Activated naive CD4-positive, alpha-beta T cell treated with anti-CD3 and anti-CD28 coated beads, Interleukin-2, amount 10 ng/mL, durations not matched to agents 7 days and 5 days (primary cell): ENCODE results near the gene FBXO4.

Source experiments
- CTCF ChIA-PET: fragments of 350-600 bp; sonication (Branson Sonifier 250); formaldehyde crosslinking; loops from one replicate; lab custom pipeline; 2021; ENCODE audit warnings: antibody characterized with exemption; lab: Charles Lee
- DNase-seq: peaks from one replicate; pipeline ENCODE4 v3.0.0-alpha.2; 2020
- H3K27ac Mint-ChIP-seq: one replicate; pipeline ENCODE4 v1.8.0; 2021; ENCODE audit warnings: mild to moderate bottlenecking, moderate library complexity, mixed read lengths
- H3K27me3 Mint-ChIP-seq: one replicate; pipeline ENCODE4 v1.8.0; 2021; ENCODE audit warnings: mild to moderate bottlenecking, mixed read lengths
- H3K36me3 Mint-ChIP-seq: one replicate; pipeline ENCODE4 v1.8.0; 2021; ENCODE audit warnings: mixed read lengths
- H3K4me1 Mint-ChIP-seq: one replicate; pipeline ENCODE4 v1.8.0; 2021; ENCODE audit warnings: mixed read lengths
- H3K4me3 Mint-ChIP-seq: one replicate; pipeline ENCODE4 v1.8.0; 2021; ENCODE audit warnings: mild to moderate bottlenecking, moderate library complexity, mixed read lengths
- H3K9me3 Mint-ChIP-seq: one replicate; pipeline ENCODE4 v1.8.0; 2021; ENCODE audit warnings: mixed read lengths

FBXO4 gene

GRCh38 chr5:41903382-41903891 is 21.6 kb upstream of the FBXO4 start:
- DNase-seq = no peak
- Mint-ChIP-seq H3K27ac (peak overlapping the region; percentile 97), H3K4me1 (peaks cover 41% of the 10 kb centered on the region)

DNA sequence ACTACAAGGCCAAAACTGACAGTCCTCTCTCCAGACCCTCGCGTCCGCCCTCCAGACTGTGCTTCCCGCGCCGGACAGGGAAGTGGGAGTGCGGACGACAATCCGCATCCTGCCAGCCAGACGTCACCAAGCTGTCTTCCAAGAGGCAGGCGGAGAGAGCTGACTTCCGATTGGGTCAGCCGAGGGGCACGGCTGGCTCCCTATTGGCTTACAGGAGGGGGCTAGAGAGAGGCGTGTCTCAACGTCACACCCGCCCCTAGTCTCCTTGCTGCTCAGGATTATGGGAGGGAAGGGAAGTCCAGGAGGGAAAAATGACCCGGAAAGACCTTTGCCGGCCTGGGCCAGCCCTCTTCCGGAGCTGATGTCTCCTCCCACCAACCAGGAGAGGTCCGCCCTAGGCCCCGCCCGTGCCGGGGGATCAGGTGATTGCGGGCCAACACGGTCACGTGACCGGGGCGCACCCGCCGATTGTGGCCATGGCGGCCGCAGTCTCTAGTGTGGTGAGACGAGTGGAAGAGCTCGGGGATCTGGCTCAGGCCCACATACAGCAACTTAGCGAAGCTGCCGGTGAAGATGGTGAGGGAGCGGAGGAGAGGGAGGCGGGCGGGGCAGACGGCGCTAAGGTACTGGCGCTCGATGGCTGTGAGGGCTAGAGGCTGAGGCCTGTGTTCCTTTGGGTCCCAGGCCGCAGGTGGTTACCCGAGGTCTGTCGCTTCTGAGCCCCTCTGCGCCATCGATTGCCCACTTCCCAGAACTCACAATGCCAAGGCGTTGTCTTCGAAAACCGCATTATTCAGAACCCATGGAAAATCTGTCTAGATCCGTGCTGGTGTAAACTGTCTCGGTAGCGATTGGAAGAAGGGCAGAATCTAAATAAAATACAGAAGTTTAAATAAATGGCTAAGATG is 20.9 kb upstream of the FBXO4 start, which contains the start of gene RIMOC1:
Gene RIMOC1, plus strand, starts transcription at position 453 of the 908 bp plus-strand sequence. Its CDS starts 24 bp downstream, at position 477.
- CTCF ChIA-PET = interaction anchor here (1.0 kb wide), 1 partner anchor 10 kb away, joined by 3 read pairs; no protein-coding TSS in a partner anchor
- Mint-ChIP-seq H3K36me3 (peaks cover 19% of the 10 kb centered on the region), H3K9me3 (no peaks in the 10 kb centered on the region), H3K4me3 (peak within 1 kb of the TSS; percentile 96), H3K27me3 (peaks cover 16% of the 10 kb centered on the region), H3K4me1 (peaks cover 41% of the 10 kb centered on the region), H3K27ac (peak within 1 kb of the TSS; percentile 97)
- peak; percentile 98 for DNase-seq

More at GRCh38 chr5:41903382-41903891, 21.6 kb upstream of the FBXO4 start:
- peaks cover 16% of the 10 kb centered on the region for H3K27me3 Mint-ChIP-seq
- peaks cover 16% of the 10 kb centered on the region for H3K36me3 Mint-ChIP-seq
- H3K4me3 Mint-ChIP-seq = peak overlapping the region; percentile 96
- no peaks in the 10 kb centered on the region for H3K9me3 Mint-ChIP-seq
- CTCF ChIA-PET = interaction anchor here (1.0 kb wide), 1 partner anchor 9 kb away, joined by 3 read pairs; no protein-coding TSS in a partner anchor

- Mint-ChIP-seq H3K27ac (no peak overlapping the region), H3K4me1 (peaks cover 41% of the 10 kb centered on the region), H3K36me3 (peaks cover 31% of the 10 kb centered on the region), H3K9me3 (no peaks in the 10 kb centered on the region), H3K4me3 (no peak overlapping the region), H3K27me3 (peaks cover 8% of the 10 kb centered on the region)
- DNase-seq = no peak
- CTCF ChIA-PET = no interaction called here
Observed at GRCh38 chr5:41906151-41906550, 18.9 kb upstream of the FBXO4 start.

- no peak for DNase-seq
- Mint-ChIP-seq H3K9me3 (no peaks in the 10 kb centered on the region), H3K27ac (no peak overlapping the region), H3K27me3 (peaks cover 8% of the 10 kb centered on the region), H3K4me1 (peaks cover 35% of the 10 kb centered on the region), H3K4me3 (no peak overlapping the region), H3K36me3 (peaks cover 48% of the 10 kb centered on the region)
- CTCF ChIA-PET = interaction anchor here (1.0 kb wide), 1 partner anchor 41 kb away, joined by 3 read pairs; no protein-coding TSS in a partner anchor
Observed at GRCh38 chr5:41908374-41909079, 16.6 kb upstream of the FBXO4 start.

- CTCF ChIA-PET = no interaction called here
- Mint-ChIP-seq H3K9me3 (no peaks in the 10 kb centered on the region), H3K27ac (no peak overlapping the region), H3K4me3 (no peak overlapping the region), H3K27me3 (no peaks in the 10 kb centered on the region), H3K4me1 (no peaks in the 10 kb centered on the region), H3K36me3 (peaks cover 49% of the 10 kb centered on the region)
- no peak for DNase-seq
Observed at GRCh38 chr5:41918105-41918504, 7.0 kb upstream of the FBXO4 start.

DNA sequence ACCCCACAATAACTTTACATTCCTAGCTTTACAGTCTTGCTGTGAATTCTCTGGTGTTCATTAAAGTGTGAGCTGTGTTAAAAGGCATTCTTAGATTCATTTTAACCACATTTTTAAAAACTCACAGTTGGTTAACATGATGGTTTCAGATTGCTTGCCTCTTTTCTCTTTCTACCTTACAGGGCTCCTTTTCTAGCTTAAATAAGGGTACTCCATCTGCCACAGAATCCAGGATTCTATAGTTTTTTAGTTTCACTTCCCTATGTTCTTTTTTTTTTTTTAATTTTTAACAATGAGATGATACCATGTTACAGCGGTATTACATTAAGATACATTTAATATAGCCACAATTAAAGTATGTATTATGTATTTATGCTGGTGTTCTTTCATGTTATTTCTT is 3.9 kb upstream of the FBXO4 start:
- Mint-ChIP-seq H3K4me3 (no peak overlapping the region), H3K27ac (no peak overlapping the region), H3K27me3 (no peaks in the 10 kb centered on the region), H3K4me1 (peaks cover 15% of the 10 kb centered on the region), H3K36me3 (peaks cover 29% of the 10 kb centered on the region), H3K9me3 (no peaks in the 10 kb centered on the region)
- no peak for DNase-seq
- CTCF ChIA-PET = no interaction called here

DNA sequence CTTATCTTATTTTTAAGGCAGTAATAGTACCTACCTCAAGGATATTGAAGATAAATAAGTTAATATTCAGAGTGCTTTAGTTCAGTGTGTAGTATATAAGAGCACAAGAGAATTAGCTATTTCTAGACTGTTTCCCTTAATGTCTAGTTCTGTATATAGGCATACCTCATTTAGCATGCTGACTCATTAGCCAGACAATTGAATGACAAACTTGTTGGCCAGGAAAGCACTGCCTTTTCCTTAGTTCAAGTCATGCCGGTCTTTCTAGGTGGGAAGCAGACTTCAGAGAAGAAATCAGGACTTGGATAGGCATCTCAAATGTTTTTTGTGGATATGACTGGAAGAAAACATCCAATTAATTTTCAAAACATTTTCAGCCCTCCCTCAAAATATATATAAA is 3.2 kb upstream of the FBXO4 start:
- peaks cover 21% of the 10 kb centered on the region for H3K4me1 Mint-ChIP-seq
- no peaks in the 10 kb centered on the region for H3K27me3 Mint-ChIP-seq
- H3K9me3 Mint-ChIP-seq = no peaks in the 10 kb centered on the region
- no peak overlapping the region for H3K27ac Mint-ChIP-seq
- DNase-seq = no peak
- no peak overlapping the region for H3K4me3 Mint-ChIP-seq
- CTCF ChIA-PET = no interaction called here
- peaks cover 30% of the 10 kb centered on the region for H3K36me3 Mint-ChIP-seq

- peak overlapping the region; percentile 74 for H3K4me3 Mint-ChIP-seq
Observed at GRCh38 chr5:41924526-41924871, 582 bp upstream of the FBXO4 start.

GRCh38 chr5:41925555-41925951 is 472 bp downstream of the FBXO4 start:
- CTCF ChIA-PET = interaction anchor here (0.8 to 1.7 kb wide), 6 partner anchors 52 to 132 kb away, joined by 3 to 5 read pairs (median 4); partner anchors contain the start of gene OXCT1
- Mint-ChIP-seq H3K4me3 (peak overlapping the region; percentile 74), H3K36me3 (peaks cover 19% of the 10 kb centered on the region), H3K27ac (peak overlapping the region; percentile 94), H3K9me3 (no peaks in the 10 kb centered on the region), H3K4me1 (peaks cover 26% of the 10 kb centered on the region), H3K27me3 (no peaks in the 10 kb centered on the region)
- DNase-seq = no peak

More at GRCh38 chr5:41924526-41924871, 582 bp upstream of the FBXO4 start:
- H3K36me3 Mint-ChIP-seq = peaks cover 15% of the 10 kb centered on the region
- no peaks in the 10 kb centered on the region for H3K27me3 Mint-ChIP-seq
- CTCF ChIA-PET = interaction anchor here (1.1 to 1.7 kb wide), 3 partner anchors 54 to 133 kb away, joined by 4 to 5 read pairs (median 4); partner anchors contain the start of gene OXCT1
- peak overlapping the region; percentile 94 for H3K27ac Mint-ChIP-seq
- DNase-seq = no peak
- H3K4me1 Mint-ChIP-seq = peaks cover 26% of the 10 kb centered on the region
- no peaks in the 10 kb centered on the region for H3K9me3 Mint-ChIP-seq

DNA sequence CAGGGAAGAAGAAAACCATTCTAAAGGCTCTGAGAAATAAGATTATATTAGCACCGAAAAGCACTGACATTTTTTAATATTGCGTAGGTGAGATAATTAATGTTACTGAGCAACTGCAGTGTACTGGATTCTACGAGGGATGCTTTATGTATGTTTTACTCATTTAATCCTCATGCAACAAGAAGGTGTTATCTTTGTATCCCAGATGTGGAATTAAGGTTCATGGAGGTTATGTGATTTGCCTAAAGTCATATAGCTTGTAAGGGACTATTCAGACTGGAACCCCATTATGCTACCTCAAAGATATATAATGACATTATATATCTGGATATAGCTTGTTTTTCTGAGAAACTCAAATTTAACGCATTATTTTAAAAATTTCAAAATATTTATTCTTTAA is 2.5 kb downstream of the FBXO4 start:
- no peak for DNase-seq
- H3K27me3 Mint-ChIP-seq = no peaks in the 10 kb centered on the region
- H3K4me3 Mint-ChIP-seq = no peak overlapping the region
- H3K27ac Mint-ChIP-seq = no peak overlapping the region
- peaks cover 26% of the 10 kb centered on the region for H3K4me1 Mint-ChIP-seq
- peaks cover 29% of the 10 kb centered on the region for H3K36me3 Mint-ChIP-seq
- no peaks in the 10 kb centered on the region for H3K9me3 Mint-ChIP-seq
- CTCF ChIA-PET = interaction anchor here (1.1 kb wide), 1 partner anchor 109 kb away, joined by 3 read pairs; no protein-coding TSS in a partner anchor

- CTCF ChIA-PET = interaction anchor here (1.1 kb wide), 1 partner anchor 108 kb away, joined by 3 read pairs; no protein-coding TSS in a partner anchor
- Mint-ChIP-seq H3K27ac (no peak overlapping the region), H3K4me3 (no peak overlapping the region), H3K4me1 (peaks cover 26% of the 10 kb centered on the region), H3K36me3 (peaks cover 29% of the 10 kb centered on the region), H3K27me3 (no peaks in the 10 kb centered on the region), H3K9me3 (no peaks in the 10 kb centered on the region)
- DNase-seq = no peak
Observed at GRCh38 chr5:41929035-41929434, 4.0 kb downstream of the FBXO4 start.

DNA sequence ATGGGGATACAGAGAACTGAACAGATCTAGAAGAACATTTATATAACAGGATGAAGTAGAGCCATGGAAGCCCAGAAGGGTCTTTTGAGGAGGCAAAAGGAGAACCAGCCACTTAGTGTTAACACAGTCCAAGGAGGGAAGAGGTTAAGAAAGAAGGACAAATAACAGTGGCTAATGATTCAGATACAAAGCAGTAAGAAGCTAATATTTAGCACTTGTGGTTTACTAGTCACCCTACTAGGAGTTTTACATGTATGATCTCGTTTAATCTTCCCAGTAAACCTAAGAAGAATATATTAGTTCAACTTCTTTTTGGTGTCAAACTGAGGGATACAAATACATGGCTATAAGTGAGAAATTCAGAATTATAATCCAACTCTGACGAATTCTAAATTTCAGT is 7.7 kb downstream of the FBXO4 start:
- no peak for DNase-seq
- Mint-ChIP-seq H3K4me3 (no peak overlapping the region), H3K4me1 (no peaks in the 10 kb centered on the region), H3K9me3 (no peaks in the 10 kb centered on the region), H3K27me3 (no peaks in the 10 kb centered on the region), H3K36me3 (peaks cover 34% of the 10 kb centered on the region), H3K27ac (no peak overlapping the region)
- CTCF ChIA-PET = no interaction called here

GRCh38 chr5:41935544-41935943 is 10.5 kb downstream of the FBXO4 start:
- no peak for DNase-seq
- CTCF ChIA-PET = no interaction called here
- peaks cover 30% of the 10 kb centered on the region for H3K36me3 Mint-ChIP-seq
- no peak overlapping the region for H3K4me3 Mint-ChIP-seq
- H3K4me1 Mint-ChIP-seq = no peaks in the 10 kb centered on the region
- no peak overlapping the region for H3K27ac Mint-ChIP-seq
- H3K27me3 Mint-ChIP-seq = no peaks in the 10 kb centered on the region
- no peaks in the 10 kb centered on the region for H3K9me3 Mint-ChIP-seq

- H3K27ac Mint-ChIP-seq = no peak overlapping the region
Observed at GRCh38 chr5:41940641-41941040, 15.6 kb downstream of the FBXO4 start.

More at GRCh38 chr5:41940641-41941040, 15.6 kb downstream of the FBXO4 start:
- Mint-ChIP-seq H3K9me3 (no peaks in the 10 kb centered on the region), H3K27me3 (no peaks in the 10 kb centered on the region), H3K4me1 (no peaks in the 10 kb centered on the region), H3K4me3 (no peak overlapping the region), H3K36me3 (peaks cover 12% of the 10 kb centered on the region)
- no peak for DNase-seq
- CTCF ChIA-PET = no interaction called here
